GM15510 (cell line): ENCODE data around the gene CLEC16A.

Experiments
- POLR2A ChIP-seq: IDR thresholded peaks from 3 replicates; pipeline ENCODE4 v1.6.1; 2011; ENCODE audit warnings: borderline replicate concordance; ENCODE audit not compliant: insufficient read length; ENCODE audit errors: extremely low read depth

Gene CLEC16A

GRCh38 chr16:11161974-11162373 is 217.6 kb downstream of the CLEC16A start:
- no peak for TF ChIP-seq POLR2A

DNA sequence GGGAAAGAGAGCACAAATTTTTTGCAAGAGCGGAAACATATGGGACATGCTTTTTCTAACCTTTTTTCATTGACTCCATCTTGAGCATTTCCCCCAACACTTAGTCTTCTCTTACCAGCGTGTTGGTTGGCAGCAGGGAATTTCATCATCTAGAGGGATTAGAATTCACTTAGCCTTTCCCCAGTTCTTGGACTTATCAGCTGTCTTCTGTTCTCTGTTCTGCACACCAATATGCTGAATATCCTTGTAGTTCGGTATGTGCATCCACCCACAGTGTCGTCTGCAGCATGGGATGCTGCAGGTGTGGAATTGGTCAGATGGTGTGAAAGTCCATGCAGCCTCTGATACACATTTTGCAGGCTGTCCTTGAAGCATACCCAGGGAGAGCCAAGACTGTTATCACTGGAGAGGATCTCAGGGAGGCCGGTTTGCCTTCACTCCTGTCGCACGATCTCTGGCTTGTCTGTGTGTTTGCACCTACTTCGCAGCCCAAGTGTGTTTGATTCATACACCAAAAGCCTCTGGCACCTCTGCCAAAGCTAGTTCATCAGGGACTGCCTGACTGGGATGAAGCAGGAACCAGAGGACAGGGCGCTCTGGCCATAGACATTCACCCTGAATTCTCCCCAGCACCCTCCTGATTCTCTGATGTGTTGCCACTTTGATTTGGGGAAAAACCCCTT is 218.4 kb downstream of the CLEC16A start:
- no peak for TF ChIP-seq POLR2A

DNA sequence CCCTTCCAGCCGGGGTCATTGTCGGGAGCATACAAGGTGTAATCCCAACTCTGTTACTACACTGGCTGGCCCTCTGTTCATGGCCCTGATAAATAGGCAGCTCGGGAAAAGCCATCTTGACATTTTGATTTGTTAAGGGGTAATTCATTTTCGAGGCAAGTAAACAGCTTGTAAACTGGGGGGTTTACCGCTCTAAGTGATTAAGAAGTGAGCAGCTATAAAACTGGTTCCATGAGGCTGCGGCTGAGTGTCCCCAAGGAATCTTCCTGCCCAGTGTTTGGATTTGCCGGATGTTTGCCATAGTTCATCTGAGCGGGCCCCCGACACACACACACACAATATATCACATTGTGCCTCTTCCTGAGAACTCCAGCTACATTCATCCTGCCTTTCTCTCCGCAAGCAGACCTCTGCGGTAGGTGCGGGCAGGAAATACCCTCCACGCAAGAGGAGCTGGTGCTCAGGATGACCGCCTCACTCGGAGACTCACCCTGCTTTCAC is 219.4 kb downstream of the CLEC16A start:
- TF ChIP-seq POLR2A: no peak

DNA sequence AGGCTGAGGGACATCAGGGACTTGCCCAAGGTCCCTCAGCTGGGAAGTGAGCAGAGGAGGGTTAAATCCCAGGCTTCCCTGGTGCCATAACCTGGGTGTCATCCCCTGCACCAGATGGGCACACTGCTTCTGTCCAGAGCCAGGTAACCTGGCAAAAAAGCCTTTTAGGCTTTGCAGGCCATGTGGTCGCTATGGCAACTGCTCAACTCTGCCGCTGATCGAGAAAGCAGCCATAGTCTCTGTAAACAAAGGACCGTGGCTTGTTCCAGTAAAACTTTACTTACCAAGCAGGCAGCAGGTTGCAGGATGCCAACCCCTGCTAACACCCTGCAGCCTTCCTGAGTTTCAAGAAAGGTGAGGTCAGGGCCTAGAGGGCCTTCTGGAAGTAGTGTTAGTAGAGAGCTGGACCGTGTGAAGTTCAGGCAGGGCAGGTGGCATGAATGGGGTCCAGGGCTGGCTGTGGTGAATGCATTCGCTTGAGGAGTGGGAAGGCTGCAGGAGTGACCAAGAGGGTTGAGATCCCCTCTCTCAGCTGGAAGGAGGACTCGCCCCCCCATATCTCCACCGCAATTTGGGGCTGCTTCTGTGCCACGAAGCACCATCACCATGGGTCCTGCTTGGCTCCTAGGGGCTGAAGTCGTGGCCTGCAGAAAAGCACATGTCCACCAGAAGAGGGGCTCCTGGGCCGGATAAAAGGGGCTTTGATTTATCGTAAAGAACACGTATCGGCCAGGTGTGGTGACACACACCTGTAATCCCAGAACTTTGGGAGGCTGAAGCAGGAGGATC is 220.3 kb downstream of the CLEC16A start:
- TF ChIP-seq POLR2A: no peak

- TF ChIP-seq POLR2A: no peak
These were observed 221.0 kb downstream of the CLEC16A start for GRCh38 chr16:11165349-11165748.

DNA sequence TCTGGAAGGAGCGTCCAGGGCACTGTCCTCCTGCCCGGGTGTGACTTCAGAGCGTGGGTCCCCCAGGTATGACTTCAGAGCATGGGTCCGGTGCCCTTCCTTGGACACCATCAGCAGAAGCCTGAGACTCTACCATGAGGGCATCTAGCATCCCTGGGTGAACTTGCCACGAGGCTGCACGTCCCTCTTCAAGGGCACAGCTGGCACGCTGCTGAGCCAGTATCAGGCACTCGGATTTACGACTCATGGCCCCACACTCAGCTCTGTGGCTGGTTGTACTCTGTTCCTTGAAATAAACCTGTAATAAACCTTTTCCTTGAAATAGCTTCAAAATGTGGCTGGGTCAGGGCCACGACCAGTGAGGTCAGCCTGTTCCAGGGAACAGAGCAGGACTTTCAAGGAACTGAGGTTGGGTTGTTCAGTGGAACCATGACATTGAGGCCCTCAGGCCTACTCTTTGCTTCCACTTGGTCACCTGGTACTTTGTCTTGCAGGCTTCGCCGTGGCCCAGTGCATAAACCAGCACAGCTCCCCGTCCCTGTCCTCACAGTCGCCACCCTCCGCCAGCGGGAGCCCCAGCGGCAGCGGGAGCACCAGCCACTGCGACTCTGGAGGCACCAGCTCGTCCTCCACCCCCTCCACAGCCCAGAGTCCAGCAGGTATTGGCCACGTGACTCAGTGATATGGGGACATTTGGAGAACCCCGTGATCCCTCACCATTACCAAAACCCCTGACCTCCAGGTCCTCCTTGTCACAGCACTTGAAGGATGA is 221.7 kb downstream of the CLEC16A start:
- TF ChIP-seq POLR2A: no peak

DNA sequence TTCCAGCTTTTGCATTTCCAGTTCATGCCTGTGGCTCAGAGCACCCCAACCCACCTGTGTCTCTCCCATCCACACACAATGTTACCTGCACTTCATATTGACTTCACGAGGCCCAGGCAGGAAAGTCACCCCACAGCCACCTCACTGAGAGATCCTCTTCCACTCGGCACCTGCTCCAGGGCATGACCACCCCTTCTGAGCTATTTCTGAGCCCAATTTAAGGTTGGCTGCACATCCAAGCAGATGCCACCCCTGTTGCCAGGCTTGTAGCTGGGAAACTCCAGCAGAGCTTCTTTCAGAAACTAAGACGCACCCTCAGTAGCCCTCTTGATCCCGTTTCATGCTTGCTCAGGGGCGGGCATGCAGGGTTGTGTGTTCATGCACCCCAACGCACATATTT is 223.2 kb downstream of the CLEC16A start:
- TF ChIP-seq POLR2A: no peak

GRCh38 chr16:11168386-11169051 is 224.2 kb downstream of the CLEC16A start:
- TF ChIP-seq POLR2A: no peak

GRCh38 chr16:11169641-11170040 is 225.3 kb downstream of the CLEC16A start:
- no peak for TF ChIP-seq POLR2A

GRCh38 chr16:11170201-11170600 is 225.8 kb downstream of the CLEC16A start:
- no peak for TF ChIP-seq POLR2A

DNA sequence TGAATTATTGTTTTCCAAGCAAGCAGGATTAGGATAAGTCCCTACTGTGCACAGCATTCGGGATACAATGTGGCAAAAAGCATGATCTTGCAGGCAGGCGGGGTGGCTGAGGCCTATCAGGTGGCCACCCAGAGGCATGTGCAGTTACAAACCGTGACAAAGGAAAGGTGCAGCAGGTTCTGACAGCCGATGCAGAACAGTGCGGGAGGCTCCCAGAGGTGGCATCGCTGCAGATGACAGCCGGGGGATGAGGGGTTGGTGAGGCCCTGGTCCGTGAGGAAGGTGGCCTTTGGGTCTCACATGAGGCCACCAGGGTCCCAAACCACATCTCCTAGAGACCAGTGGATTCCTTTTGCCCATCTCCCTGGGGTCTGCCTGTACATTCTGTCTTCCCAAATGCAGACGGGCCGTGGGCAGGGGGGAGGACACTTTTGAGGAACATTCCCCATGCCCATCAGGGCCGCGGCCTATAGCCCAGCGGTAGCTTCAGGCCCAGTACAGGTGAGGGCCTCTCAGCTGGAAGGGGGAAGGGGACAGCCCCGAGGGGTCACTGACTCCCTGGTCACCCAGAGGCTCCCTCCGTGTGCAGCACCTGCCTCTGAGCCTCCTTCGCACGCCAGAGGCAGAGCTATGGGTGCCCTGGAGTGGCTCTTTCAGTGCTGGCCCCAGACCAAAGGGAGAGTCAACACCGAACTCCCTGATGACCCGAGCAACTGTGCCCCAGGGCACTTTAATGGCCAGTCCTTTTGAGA is 226.5 kb downstream of the CLEC16A start:
- TF ChIP-seq POLR2A: no peak

DNA sequence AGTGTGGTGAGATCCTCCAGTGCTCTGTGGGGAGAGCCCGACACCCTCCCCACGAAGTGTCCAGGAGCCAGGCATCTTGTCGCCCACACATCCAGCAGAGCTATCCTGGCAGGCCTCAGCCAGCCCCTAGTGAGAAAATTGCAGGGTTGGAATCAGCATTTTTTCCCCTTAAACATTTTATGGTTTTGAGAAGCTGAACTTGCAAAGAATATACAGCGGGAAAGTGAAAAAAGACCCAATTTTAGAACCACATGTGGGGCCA is 227.0 kb downstream of the CLEC16A start:
- TF ChIP-seq POLR2A: no peak

DNA sequence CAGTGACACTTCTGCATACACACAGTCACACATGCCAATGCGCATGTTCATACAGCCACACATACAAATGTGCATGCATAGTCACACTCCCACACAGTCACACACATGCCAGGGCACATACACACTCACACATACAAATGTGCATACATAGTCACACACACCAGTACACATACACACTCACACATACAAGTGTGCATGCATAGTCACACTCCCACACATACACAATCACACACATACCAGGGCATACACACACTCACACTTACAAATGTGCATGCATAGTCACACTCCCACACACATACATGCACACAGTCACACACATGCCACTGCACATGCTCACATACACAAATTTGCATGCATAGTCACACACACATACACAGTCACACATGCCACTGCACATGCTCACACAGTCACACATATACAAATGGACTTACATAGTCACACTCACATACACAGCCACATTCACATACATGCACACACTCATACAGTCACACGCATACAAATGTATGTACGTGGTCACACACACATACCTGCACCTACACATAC is 227.5 kb downstream of the CLEC16A start:
- no peak for TF ChIP-seq POLR2A

- TF ChIP-seq POLR2A: no peak
These were observed 229.1 kb downstream of the CLEC16A start for GRCh38 chr16:11173426-11173825.

- TF ChIP-seq POLR2A: no peak
These were observed 229.8 kb downstream of the CLEC16A start for GRCh38 chr16:11174141-11174540.
